GM19438 (cell line): Measurements from ENCODE around the gene ZNF135.

ENCODE experiments used
- ATAC-seq: cut with Tn5 transposase; IDR thresholded peaks from one replicate; pipeline ENCODE4 v1.9.1; 2021; ENCODE audit warnings: low read depth; ENCODE audit not compliant: unreplicated experiment

Gene ZNF135

GRCh38 chr19:58088521-58089052, 29.5 kb downstream of the ZNF135 start:
- ATAC-seq = no peak

- no peak for ATAC-seq
Observed at GRCh38 chr19:58089846-58090245, 30.8 kb downstream of the ZNF135 start.

GRCh38 chr19:58091251-58091995, 32.3 kb downstream of the ZNF135 start:
- ATAC-seq = no peak

- no peak for ATAC-seq
Observed at GRCh38 chr19:58093071-58093470, 34.0 kb downstream of the ZNF135 start.

- no peak for ATAC-seq
Observed at GRCh38 chr19:58095328-58095727, 36.2 kb downstream of the ZNF135 start.

GRCh38 chr19:58096884-58097283, 37.8 kb downstream of the ZNF135 start:
- ATAC-seq = no peak

- ATAC-seq = no peak
Observed at GRCh38 chr19:58097349-58097748, 38.3 kb downstream of the ZNF135 start.

- ATAC-seq = peak; percentile 95
Observed at GRCh38 chr19:58097781-58098681, 38.9 kb downstream of the ZNF135 start, which contains the start of gene ZSCAN18. Gene ZSCAN18, minus strand, starts transcription at chr19:58098231. Its CDS starts 7,964 bp downstream, at chr19:58090267.

GRCh38 chr19:58098682-58098998, 39.6 kb downstream of the ZNF135 start:
- no peak for ATAC-seq

GRCh38 chr19:58107778-58108545, 48.9 kb downstream of the ZNF135 start:
- no peak for ATAC-seq

- no peak for ATAC-seq
Observed at GRCh38 chr19:58108546-58108817, 49.4 kb downstream of the ZNF135 start.

- ATAC-seq = no peak
Observed at GRCh38 chr19:58117841-58118575, 58.9 kb downstream of the ZNF135 start.

- ATAC-seq = no peak
Observed at GRCh38 chr19:58118979-58119733, 60.1 kb downstream of the ZNF135 start.
